ENCODE measurements around the gene WSB1. TPM values are rescaled to one million over a fixed set of nuclear protein-coding genes. Genes with fewer than 3 reads are reported as not detected.

WSB1 gene
- total and polyA plus RNA-seq, 9 of the 15 experiments (the other 6 are each of a cell fraction or from before 2014, with no cell fraction given), result 22.8 to 229 (median 81.1) TPM

DNA sequence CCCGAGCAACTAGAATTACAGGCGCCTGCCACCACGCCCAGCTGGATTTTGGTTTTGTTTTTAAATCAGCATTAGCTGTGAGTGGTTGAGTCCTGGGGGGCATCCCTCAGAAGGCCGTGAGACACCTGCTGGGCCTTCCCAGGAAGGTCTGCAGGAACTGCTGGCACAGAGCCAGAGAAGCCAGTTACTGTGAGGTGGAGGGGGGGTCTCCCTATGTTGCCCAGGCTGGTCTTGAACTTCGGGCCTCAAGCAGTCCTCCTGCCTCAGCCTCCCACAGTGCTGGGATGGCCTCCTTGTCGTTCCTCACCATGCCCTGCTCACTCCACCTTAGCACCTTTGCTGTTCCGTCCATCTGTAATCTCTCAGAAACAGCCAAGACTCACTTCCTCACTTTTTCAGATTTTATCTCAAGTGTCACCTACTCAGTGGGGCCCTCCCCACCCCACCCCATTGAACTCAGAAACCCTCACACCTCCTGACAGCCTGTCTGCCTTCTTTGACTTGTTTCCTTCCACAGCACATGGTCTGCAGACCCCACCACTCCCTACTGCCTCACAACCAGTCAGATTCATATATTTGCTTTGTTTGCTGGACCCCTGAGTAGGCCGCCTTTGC is 62.3 kb downstream of the WSB1 start (continued):
- peak in 1 of 2 experiments; percentile 66; a peak in 2 of 4 replicates for TF ChIP-seq ZMIZ1 (IDR thresholded peaks at IDR 0.05; ENCODE audit: low read depth in 2 of 2, low read length in 2 of 2)
- 0 out of 2 replicates have a peak, but pooled peaks have one; percentile 18 for TF ChIP-seq ZNF384 (IDR thresholded peaks at IDR 0.05; ENCODE audit: low read depth, low read length)
- TF ChIP-seq CTBP1 (IDR thresholded peaks at IDR 0.05; ENCODE audit: borderline replicate concordance), result peak; percentile 90
- peak; percentile 65 for TF ChIP-seq GATA2 (CRISPR knock-in tag; IDR thresholded peaks at IDR 0.05)
- TF ChIP-seq HDAC1 (IDR thresholded peaks at IDR 0.05), result peak in 1 of 2 experiments; percentile 75; a peak in 2 of 4 replicates
- peak; percentile 28; the same call in 1 of the 2 replicates for TF ChIP-seq EP400 (IDR thresholded peaks at IDR 0.05)
- no peak for TF ChIP-seq ZNF146 (CRISPR knock-in tag; IDR thresholded peaks at IDR 0.05; ENCODE audit: unreplicated experiment)
- peak in 1 of 2 experiments; percentile 47; a peak in 1 of 4 replicates for TF ChIP-seq ARNT (IDR thresholded peaks at IDR 0.05)
- peak; percentile 96 for TF ChIP-seq ZEB2 (IDR thresholded peaks at IDR 0.05)
- peak; percentile 85 for TF ChIP-seq SMARCA4 (IDR thresholded peaks at IDR 0.05)
- peak; percentile 39 to 64; a peak in 2 of 4 replicates for TF ChIP-seq TRIM24 (IDR thresholded peaks at IDR 0.05)
- TF ChIP-seq GABPB1 (CRISPR knock-in tag; IDR thresholded peaks at IDR 0.05), result no peak
- TF ChIP-seq TBL1XR1 (IDR thresholded peaks at IDR 0.05; ENCODE audit: low read length in 2 of 2), result 0 out of 4 replicates have a peak, but pooled peaks of 1 of the 2 experiments have one; percentile 38
- TF ChIP-seq, protein P1, sequence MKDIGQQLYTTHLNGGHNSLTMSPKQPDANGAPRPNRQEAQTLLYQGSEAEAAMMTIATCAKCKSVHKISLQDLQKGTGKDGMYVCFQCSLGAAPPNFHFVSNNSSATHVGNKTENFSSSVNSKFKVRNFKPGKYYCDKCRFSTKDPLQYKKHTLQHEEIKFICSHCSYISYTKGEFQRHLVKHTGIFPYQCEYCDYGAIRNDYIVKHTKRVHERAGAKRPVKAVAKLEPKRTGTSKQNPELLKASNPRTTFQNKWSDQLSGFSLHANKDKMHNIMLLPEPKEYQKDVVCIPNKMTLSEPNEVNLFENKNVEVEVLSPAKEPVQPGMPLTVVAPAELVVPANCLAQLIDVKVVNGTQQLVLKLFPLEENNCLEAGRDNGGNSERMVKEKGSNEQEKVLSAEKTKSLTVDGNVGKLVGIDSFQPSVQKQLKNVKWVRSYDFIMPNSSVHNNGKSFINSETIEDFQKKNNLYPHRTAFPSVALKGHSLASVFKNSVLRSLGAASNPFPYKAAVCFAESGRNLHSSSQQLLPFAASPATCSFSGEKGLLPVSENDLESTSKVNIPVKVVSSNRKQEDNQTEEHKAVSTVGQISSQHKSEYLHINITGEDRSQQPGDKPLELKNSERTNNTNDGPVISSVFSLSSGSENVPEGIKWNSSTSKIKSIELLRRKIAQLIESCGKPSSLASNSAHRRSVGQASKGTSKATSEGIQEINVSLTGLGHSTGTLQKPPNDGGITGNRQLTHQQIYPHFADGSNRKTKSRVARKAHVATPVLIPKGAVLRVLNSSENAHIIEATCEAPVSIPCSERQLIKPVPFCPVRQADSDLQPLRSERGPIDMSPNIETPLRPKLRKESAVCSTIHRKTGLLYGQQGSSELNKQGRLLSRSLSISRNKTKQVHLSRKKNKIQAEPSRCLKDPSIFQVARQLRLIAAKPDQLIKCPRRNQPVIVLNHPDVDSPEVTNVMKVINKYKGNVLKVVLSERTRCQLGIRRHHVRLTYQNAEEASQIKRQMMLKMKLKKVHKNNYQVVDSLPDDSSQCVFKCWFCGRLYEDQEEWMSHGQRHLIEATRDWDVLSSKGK (CRISPR knock-in tag; IDR thresholded peaks at IDR 0.05), result no peak
- TF ChIP-seq MYC (IDR thresholded peaks at IDR 0.05; ENCODE audit: low read depth, low read length), result peak; percentile 41; the same call in 1 of the 2 replicates
- TF ChIP-seq MYC (CRISPR knock-in tag; IDR thresholded peaks at IDR 0.05; ENCODE audit: borderline replicate concordance, low read depth), result no peak
- TF ChIP-seq CBX3 (IDR thresholded peaks at IDR 0.05; ENCODE audit: borderline replicate concordance in 1 of 2, low read length in 2 of 2), result 0 out of 3 replicates have a peak, but pooled peaks of 1 of the 2 experiments have one; percentile 29
- TF ChIP-seq, protein P2, sequence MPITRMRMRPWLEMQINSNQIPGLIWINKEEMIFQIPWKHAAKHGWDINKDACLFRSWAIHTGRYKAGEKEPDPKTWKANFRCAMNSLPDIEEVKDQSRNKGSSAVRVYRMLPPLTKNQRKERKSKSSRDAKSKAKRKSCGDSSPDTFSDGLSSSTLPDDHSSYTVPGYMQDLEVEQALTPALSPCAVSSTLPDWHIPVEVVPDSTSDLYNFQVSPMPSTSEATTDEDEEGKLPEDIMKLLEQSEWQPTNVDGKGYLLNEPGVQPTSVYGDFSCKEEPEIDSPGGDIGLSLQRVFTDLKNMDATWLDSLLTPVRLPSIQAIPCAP (CRISPR knock-in tag; IDR thresholded peaks at IDR 0.05; ENCODE audit: borderline replicate concordance), result no peak
- TF ChIP-seq MTA3 (IDR thresholded peaks at IDR 0.05; ENCODE audit: borderline replicate concordance), result 0 out of 2 replicates have a peak, but pooled peaks have one; percentile 53
